GM12875 (cell line): Measurements from ENCODE around the gene ARFRP1.

Experiments
- H3K4me3 ChIP-seq: one replicate; pipeline ENCODE4 v1.5.1; 2011; ENCODE audit warnings: low read depth, low read length, control low read depth
- CTCF ChIP-seq: IDR thresholded peaks from 2 replicates; pipeline ENCODE4 v1.5.1; 2011; ENCODE audit warnings: low read depth, mild to moderate bottlenecking, control low read depth, inconsistent platforms, low read length, moderate library complexity, borderline replicate concordance; ENCODE audit not compliant: insufficient read depth

The ARFRP1 gene

GRCh38 chr20:63751471-63752271 lies 43.9 kb upstream of the ARFRP1 start:
- TF ChIP-seq CTCF: no peak
- no peak overlapping the region for H3K4me3 ChIP-seq

- no peak for TF ChIP-seq CTCF
- no peak overlapping the region for H3K4me3 ChIP-seq
Measured at GRCh38 chr20:63750807-63751470, 43.2 kb upstream of the ARFRP1 start.

GRCh38 chr20:63749597-63750508 lies 42.1 kb upstream of the ARFRP1 start:
- H3K4me3 ChIP-seq: no peak overlapping the region
- no peak for TF ChIP-seq CTCF

GRCh38 chr20:63748934-63749270 lies 41.1 kb upstream of the ARFRP1 start:
- no peak overlapping the region for H3K4me3 ChIP-seq
- TF ChIP-seq CTCF: no peak

GRCh38 chr20:63748070-63748933 lies 40.5 kb upstream of the ARFRP1 start:
- no peak overlapping the region for H3K4me3 ChIP-seq
- no peak for TF ChIP-seq CTCF

- H3K4me3 ChIP-seq: no peak overlapping the region
- TF ChIP-seq CTCF: no peak
Measured at GRCh38 chr20:63747622-63748069, 39.9 kb upstream of the ARFRP1 start.
